KMS-11 (cell line): Measurements from ENCODE around the gene RANBP1.

Experiments used
- H2AFZ ChIP-seq: fragments of 200-600 bp; sonication (generic); 2 replicates; pipeline ENCODE4 v1.6.1; 2016; ENCODE audit warnings: antibody characterized with exemption, mixed run types, low read depth
- H3K27ac ChIP-seq: fragments of 200-600 bp; sonication (generic); 2 replicates; pipeline ENCODE4 v1.6.1; 2016; ENCODE audit warnings: mild to moderate bottlenecking, mixed run types
- H3K27me3 ChIP-seq: fragments of 200-600 bp; sonication (generic); 2 replicates; pipeline ENCODE4 v1.6.1; 2017; ENCODE audit warnings: mild to moderate bottlenecking, low read depth, mixed run types, moderate library complexity; ENCODE audit not compliant: insufficient read depth
- H3K36me3 ChIP-seq: fragments of 200-600 bp; sonication (generic); 2 replicates; pipeline ENCODE4 v1.6.1; 2017; ENCODE audit warnings: mild to moderate bottlenecking, mixed run types; ENCODE audit not compliant: insufficient read depth
- H3K4me1 ChIP-seq: fragments of 200-600 bp; sonication (generic); 2 replicates; pipeline ENCODE4 v1.6.1; 2016; ENCODE audit warnings: mild to moderate bottlenecking, low read depth, mixed run types; ENCODE audit not compliant: poor library complexity, severe bottlenecking
- H3K4me2 ChIP-seq: fragments of 200-600 bp; sonication (generic); 2 replicates; pipeline ENCODE4 v1.7.0; 2016; ENCODE audit warnings: mild to moderate bottlenecking, mixed run types
- H3K4me3 ChIP-seq: fragments of 200-600 bp; sonication (generic); IDR thresholded peaks from 2 replicates; pipeline ENCODE4 v1.6.1; 2017; ENCODE audit warnings: low read depth, low read length, mixed read lengths; ENCODE audit not compliant: insufficient read depth
- H3K79me2 ChIP-seq: fragments of 200-600 bp; sonication (generic); 2 replicates; pipeline ENCODE4 v1.6.1; 2016; ENCODE audit warnings: low read depth, mixed run types; ENCODE audit not compliant: insufficient read depth
- H3K9ac ChIP-seq: fragments of 200-600 bp; sonication (generic); 2 replicates; pipeline ENCODE4 v1.6.1; 2016; ENCODE audit warnings: mild to moderate bottlenecking, mixed run types
- H4K20me1 ChIP-seq: fragments of 200-600 bp; sonication (generic); 2 replicates; pipeline ENCODE4 v1.6.1; 2016; ENCODE audit warnings: mild to moderate bottlenecking, mixed run types; ENCODE audit not compliant: insufficient read depth
- CTCF ChIP-seq: fragments of 200-600 bp; sonication (generic); conservative IDR thresholded peaks from 2 replicates; pipeline ENCODE4 v1.6.1; 2017; ENCODE audit warnings: low read depth, mild to moderate bottlenecking, antibody characterized with exemption, low read length, moderate library complexity, mixed read lengths

The RANBP1 gene

GRCh38 chr22:20140107-20140445 lies 24.2 kb downstream of the RANBP1 start:
- Histone ChIP-seq H3K79me2 (no peaks in the 10 kb centered on the region), H2AFZ (no peak overlapping the region), H4K20me1 (no peaks in the 10 kb centered on the region), H3K4me1 (no peaks in the 10 kb centered on the region), H3K36me3 (no peaks in the 10 kb centered on the region), H3K27ac (no peak overlapping the region), H3K27me3 (no peaks in the 10 kb centered on the region), H3K4me2 (no peak overlapping the region), H3K9ac (no peak overlapping the region), H3K4me3 (no peak overlapping the region)
- TF ChIP-seq CTCF: no peak

GRCh38 chr22:20140521-20140964 lies 24.6 kb downstream of the RANBP1 start:
- Histone ChIP-seq H3K79me2 (no peaks in the 10 kb centered on the region), H3K4me3 (no peak overlapping the region), H3K9ac (no peak overlapping the region), H3K4me2 (no peak overlapping the region), H3K4me1 (no peaks in the 10 kb centered on the region), H3K27ac (no peak overlapping the region), H4K20me1 (no peaks in the 10 kb centered on the region), H3K36me3 (no peaks in the 10 kb centered on the region), H3K27me3 (no peaks in the 10 kb centered on the region), H2AFZ (no peak overlapping the region)
- TF ChIP-seq CTCF: no peak

- Histone ChIP-seq H2AFZ (no peak overlapping the region), H3K4me2 (no peak overlapping the region), H3K9ac (no peak overlapping the region), H3K27me3 (no peaks in the 10 kb centered on the region), H4K20me1 (no peaks in the 10 kb centered on the region), H3K4me1 (no peaks in the 10 kb centered on the region), H3K4me3 (no peak overlapping the region), H3K79me2 (no peaks in the 10 kb centered on the region), H3K27ac (no peak overlapping the region), H3K36me3 (no peaks in the 10 kb centered on the region)
- no peak for TF ChIP-seq CTCF
Measured at GRCh38 chr22:20141186-20142077, 25.5 kb downstream of the RANBP1 start.

GRCh38 chr22:20142711-20143621 lies 27.1 kb downstream of the RANBP1 start:
- Histone ChIP-seq H4K20me1 (no peaks in the 10 kb centered on the region), H3K4me1 (no peaks in the 10 kb centered on the region), H3K4me2 (no peak overlapping the region), H3K27me3 (no peaks in the 10 kb centered on the region), H3K79me2 (no peaks in the 10 kb centered on the region), H3K4me3 (no peak overlapping the region), H3K36me3 (no peaks in the 10 kb centered on the region), H3K9ac (no peak overlapping the region), H2AFZ (no peak overlapping the region), H3K27ac (no peak overlapping the region)
- no peak for TF ChIP-seq CTCF
